HG02759 (cell line): ENCODE data around the gene SCP2.

Experiments
- ATAC-seq: cut with Tn5 transposase; IDR thresholded peaks from one replicate; pipeline ENCODE4 v1.9.1; 2021; ENCODE audit warnings: mild to moderate bottlenecking, moderate library complexity; ENCODE audit not compliant: unreplicated experiment

Gene SCP2

GRCh38 chr1:53026254-53026653 lies 99.2 kb downstream of the SCP2 start:
- no peak for ATAC-seq

- ATAC-seq = no peak
Observed at GRCh38 chr1:53031732-53032131, 104.7 kb downstream of the SCP2 start.

- ATAC-seq = no peak
Observed at GRCh38 chr1:53037159-53037558, 110.1 kb downstream of the SCP2 start.

- no peak for ATAC-seq
Observed at GRCh38 chr1:53038566-53038965, 111.5 kb downstream of the SCP2 start.

GRCh38 chr1:53043271-53043670 lies 116.2 kb downstream of the SCP2 start:
- ATAC-seq = no peak

- no peak for ATAC-seq
Observed at GRCh38 chr1:53044926-53045325, 117.8 kb downstream of the SCP2 start.

- no peak for ATAC-seq
Observed at GRCh38 chr1:53046930-53047329, 119.9 kb downstream of the SCP2 start.

GRCh38 chr1:53047737-53048736 lies 121.0 kb downstream of the SCP2 start:
- ATAC-seq = no peak

GRCh38 chr1:53048960-53049573 lies 122.0 kb downstream of the SCP2 start:
- ATAC-seq = no peak

- ATAC-seq = no peak
Observed at GRCh38 chr1:53049574-53049967, 122.5 kb downstream of the SCP2 start.

GRCh38 chr1:53050310-53050709 lies 123.2 kb downstream of the SCP2 start:
- no peak for ATAC-seq

GRCh38 chr1:53051676-53052075 lies 124.6 kb downstream of the SCP2 start:
- ATAC-seq = no peak

- no peak for ATAC-seq
Observed at GRCh38 chr1:53057127-53057526, 130.1 kb downstream of the SCP2 start.

- no peak for ATAC-seq
Observed at GRCh38 chr1:53060579-53060978, 133.5 kb downstream of the SCP2 start.

GRCh38 chr1:53061123-53061858 lies 134.2 kb downstream of the SCP2 start:
- no peak for ATAC-seq

GRCh38 chr1:53061859-53062707 lies 135.0 kb downstream of the SCP2 start, which contains the start of gene PODN:
TSS of gene PODN (plus strand) at chr1:53062213. CDS start at chr1:53069856, 7,643 bp downstream.
- ATAC-seq = no peak

GRCh38 chr1:53062708-53063591 lies 135.9 kb downstream of the SCP2 start:
- ATAC-seq = no peak

- ATAC-seq = no peak
Observed at GRCh38 chr1:53063744-53064515, 136.9 kb downstream of the SCP2 start.

GRCh38 chr1:53065391-53065790 lies 138.3 kb downstream of the SCP2 start:
- no peak for ATAC-seq
